Lower lobe of right lung (tissue), 2 donors: ENCODE data around the gene RFNG. TPM values are rescaled to one million over a fixed set of nuclear protein-coding genes. Genes with fewer than 3 reads are reported as not detected.
A peak's percentile ranks its signal among the peaks of the same experiment; 100 is the strongest.

Experiments used
- ATAC-seq, 2 donors: fragments of 200-7000 bp; cut with Tn5 transposase; one replicate each; pipeline ENCODE4 v1.9.1; 2020 to 2022; ENCODE audit warnings: mild to moderate bottlenecking in 2 of 2, moderate library complexity in 2 of 2
- DNase-seq: peaks from one replicate; pipeline ENCODE4 v3.0.0-alpha.2; 2020
- H3K27ac ChIP-seq: fragments of 200-600 bp; one replicate; pipeline ENCODE4 v1.8.0; 2022
- H3K27me3 ChIP-seq: fragments of 200-600 bp; one replicate; pipeline ENCODE4 v1.8.0; 2022; ENCODE audit warnings: low read depth
- H3K36me3 ChIP-seq: fragments of 200-600 bp; one replicate; pipeline ENCODE4 v1.8.0; 2022; ENCODE audit warnings: mild to moderate bottlenecking
- H3K4me1 ChIP-seq: fragments of 200-600 bp; one replicate; pipeline ENCODE4 v1.8.0; 2022
- H3K4me3 ChIP-seq: fragments of 200-600 bp; one replicate; pipeline ENCODE4 v1.8.0; 2022; ENCODE audit warnings: mild to moderate bottlenecking
- H3K9me3 ChIP-seq: fragments of 200-600 bp; one replicate; pipeline ENCODE4 v1.8.0; 2022
- intact Hi-C: fragments of 100-400 bp; cut with DNase I; formaldehyde crosslinking; loops from one replicate; pipeline ENCODE4 v1.11.0; 2022
- total RNA-seq: library from RNA; stranded (reverse); fragmentation: NEBNext Ultra II Directional; extraction: Animal tissue kit (Norgen Biotek cat#: 25700); gene quantifications from one replicate; pipeline ENCODE4 v1.2.1, GENCODE V29; 2021
- TF ChIP-seq, protein P1 (sequence below): fragments of 200-600 bp; IDR thresholded peaks from one replicate; pipeline ENCODE4 v1.8.0; 2022; ENCODE audit warnings: antibody characterized with exemption, mild to moderate bottlenecking
- donor health status: DM: no; HTN: yes; CAD: no; lungs with severe emphysema.

The RFNG gene
- total RNA-seq, 1 donor from 2014 or later = 35.1 TPM

DNA sequence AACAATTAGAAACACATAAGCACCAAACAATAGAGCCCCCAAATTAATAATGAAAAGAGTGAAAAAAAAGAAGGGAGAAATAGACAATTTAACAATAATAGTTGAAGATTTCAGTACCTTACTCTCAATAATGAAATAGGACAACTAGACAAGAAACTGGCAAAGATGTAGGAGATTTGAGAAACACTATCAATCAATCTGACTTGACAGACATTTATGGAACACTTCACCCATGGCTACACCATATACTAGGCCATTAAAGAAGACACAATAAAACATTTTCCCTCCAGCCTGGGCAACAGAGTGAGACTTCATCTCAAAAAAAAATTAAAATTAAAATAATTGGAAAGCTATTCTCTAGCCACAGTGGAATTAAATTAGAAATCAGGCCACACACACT is 19.0 kb upstream of the RFNG start:
- Histone ChIP-seq H3K36me3 (no peaks in the 10 kb centered on the region), H3K4me1 (peaks cover 7% of the 10 kb centered on the region), H3K27me3 (no peaks in the 10 kb centered on the region), H3K9me3 (no peaks in the 10 kb centered on the region), H3K27ac (no peak overlapping the region), H3K4me3 (no peak overlapping the region)
- intact Hi-C loops = no loop called here
- TF ChIP-seq, protein P1, sequence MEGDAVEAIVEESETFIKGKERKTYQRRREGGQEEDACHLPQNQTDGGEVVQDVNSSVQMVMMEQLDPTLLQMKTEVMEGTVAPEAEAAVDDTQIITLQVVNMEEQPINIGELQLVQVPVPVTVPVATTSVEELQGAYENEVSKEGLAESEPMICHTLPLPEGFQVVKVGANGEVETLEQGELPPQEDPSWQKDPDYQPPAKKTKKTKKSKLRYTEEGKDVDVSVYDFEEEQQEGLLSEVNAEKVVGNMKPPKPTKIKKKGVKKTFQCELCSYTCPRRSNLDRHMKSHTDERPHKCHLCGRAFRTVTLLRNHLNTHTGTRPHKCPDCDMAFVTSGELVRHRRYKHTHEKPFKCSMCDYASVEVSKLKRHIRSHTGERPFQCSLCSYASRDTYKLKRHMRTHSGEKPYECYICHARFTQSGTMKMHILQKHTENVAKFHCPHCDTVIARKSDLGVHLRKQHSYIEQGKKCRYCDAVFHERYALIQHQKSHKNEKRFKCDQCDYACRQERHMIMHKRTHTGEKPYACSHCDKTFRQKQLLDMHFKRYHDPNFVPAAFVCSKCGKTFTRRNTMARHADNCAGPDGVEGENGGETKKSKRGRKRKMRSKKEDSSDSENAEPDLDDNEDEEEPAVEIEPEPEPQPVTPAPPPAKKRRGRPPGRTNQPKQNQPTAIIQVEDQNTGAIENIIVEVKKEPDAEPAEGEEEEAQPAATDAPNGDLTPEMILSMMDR = no peak
- ATAC-seq (no peak), DNase-seq (no peak)

DNA sequence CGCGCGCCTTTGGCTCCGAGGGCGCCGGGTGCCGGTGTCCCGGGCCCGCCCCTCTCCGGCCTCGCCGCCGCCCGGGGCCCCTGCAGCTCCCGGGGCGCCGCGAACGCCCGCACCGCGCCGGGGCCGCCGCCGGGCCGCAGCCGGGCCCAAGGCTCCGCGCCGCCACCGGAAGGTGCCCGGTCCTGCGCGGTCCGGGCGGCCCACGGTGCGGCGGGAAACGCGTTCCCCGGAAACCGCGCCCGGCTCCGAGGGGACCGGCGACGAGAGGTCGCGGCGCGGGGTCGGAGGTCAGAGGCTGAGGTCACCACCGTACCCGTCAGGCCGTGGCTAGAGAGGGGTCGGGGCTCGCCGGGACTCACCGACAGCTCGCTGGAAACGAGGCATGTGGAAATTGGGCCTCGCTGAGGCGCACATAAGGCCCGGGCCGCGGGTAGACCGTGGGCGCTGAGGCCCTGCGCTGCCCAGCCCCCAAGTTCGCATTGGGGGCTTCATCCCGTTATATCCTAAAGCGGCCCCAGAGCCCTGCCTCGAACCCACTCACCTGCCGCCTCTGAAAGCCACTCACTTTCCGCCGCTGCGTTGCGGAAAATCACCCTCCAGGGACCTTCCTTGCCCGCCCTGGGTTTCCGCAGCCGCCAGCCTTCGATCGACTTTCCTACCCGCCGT is 14.2 kb upstream of the RFNG start, which contains the start of gene DUS1L:
DUS1L (minus strand) TSS at position 167 of the 666 bp plus-strand sequence. CDS start 745 bp downstream, outside the sequence.
- DNase-seq (peak; percentile 79), ATAC-seq (peak; percentile 88 to 90)
- intact Hi-C loops = no loop called here
- peak within 1 kb of the TSS; percentile 94 for H3K4me3 ChIP-seq
- peak within 1 kb of the TSS; percentile 94 for H3K27ac ChIP-seq
- H3K9me3 ChIP-seq = no peaks in the 10 kb centered on the region
- H3K27me3 ChIP-seq = no peaks in the 10 kb centered on the region
- peaks cover 26% of the 10 kb centered on the region for H3K4me1 ChIP-seq
- TF ChIP-seq, protein P1 = no peak
- H3K36me3 ChIP-seq = peaks cover 29% of the 10 kb centered on the region

DNA sequence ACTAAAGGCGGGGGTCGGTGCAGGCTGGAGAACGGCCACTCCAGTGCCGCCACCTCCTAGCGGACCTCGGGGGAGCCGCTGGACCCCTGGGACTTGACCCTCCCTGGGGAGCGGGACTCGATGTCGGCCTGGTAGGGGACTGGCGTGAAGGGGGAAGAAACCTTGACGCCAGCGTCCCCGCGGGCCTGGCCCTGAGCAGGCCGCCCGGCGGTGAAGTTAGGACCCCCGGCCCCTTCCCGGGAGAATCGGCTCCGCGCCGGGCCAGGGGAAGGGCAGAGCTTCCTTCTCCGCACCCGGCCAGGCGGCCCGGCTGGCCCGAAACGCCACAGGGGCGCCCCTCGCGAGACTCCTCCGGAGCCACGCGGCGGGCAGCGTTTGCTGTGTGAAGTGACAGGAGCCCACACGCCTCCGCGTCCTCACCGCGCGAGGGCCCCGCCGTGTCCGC is 13.6 kb upstream of the RFNG start:
- H3K4me1 ChIP-seq = peaks cover 26% of the 10 kb centered on the region
- intact Hi-C loops = no loop called here
- TF ChIP-seq, protein P1 = no peak
- no peaks in the 10 kb centered on the region for H3K27me3 ChIP-seq
- peak; percentile 8 to 35 for ATAC-seq
- H3K9me3 ChIP-seq = no peaks in the 10 kb centered on the region
- H3K27ac ChIP-seq = peak overlapping the region; percentile 94
- no peak for DNase-seq
- peak overlapping the region; percentile 94 for H3K4me3 ChIP-seq
- H3K36me3 ChIP-seq = peaks cover 35% of the 10 kb centered on the region

DNA sequence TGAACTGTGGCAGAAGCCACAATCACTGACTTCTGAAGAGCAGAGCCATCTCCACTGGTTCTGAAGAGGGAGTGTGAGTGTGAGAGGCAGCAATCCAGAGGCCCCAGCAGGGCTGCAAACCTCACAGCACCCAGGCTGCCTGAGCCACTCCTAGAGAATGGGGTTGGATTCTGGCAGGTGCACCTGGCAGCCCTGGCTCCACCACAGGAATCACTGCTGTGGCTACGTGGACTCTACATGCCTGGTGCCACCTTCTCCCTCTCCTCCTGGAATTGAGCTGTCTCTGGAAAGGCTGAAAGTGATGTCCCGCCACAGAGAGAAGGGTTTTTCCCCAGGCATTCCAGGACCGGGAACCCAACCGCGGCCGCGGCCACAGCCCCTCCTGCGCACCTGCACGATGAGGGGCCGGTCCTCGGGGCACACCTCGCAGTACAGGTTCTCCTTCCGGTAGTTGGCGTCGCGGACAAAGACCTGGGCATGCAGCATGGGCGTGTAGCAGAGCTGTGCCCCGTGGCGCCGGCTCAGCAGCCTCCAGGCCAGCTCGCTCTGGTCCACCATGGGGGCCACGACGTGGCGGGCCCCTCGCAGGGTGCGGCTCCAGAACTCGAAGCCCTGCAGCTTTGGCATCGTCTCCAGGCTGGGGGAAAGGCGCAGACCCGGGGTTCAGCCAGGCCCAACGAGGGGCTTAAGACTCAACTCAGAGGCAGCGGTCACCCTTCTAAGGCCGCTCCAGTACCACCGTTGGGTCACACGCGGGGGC is 13.0 kb upstream of the RFNG start:
- intact Hi-C loops = no loop called here
- Histone ChIP-seq H3K4me1 (peaks cover 26% of the 10 kb centered on the region), H3K27ac (peak overlapping the region; percentile 94), H3K36me3 (peaks cover 41% of the 10 kb centered on the region), H3K4me3 (peak overlapping the region; percentile 94), H3K27me3 (no peaks in the 10 kb centered on the region), H3K9me3 (no peaks in the 10 kb centered on the region)
- peak; percentile 45 to 49 for ATAC-seq
- no peak for DNase-seq
- TF ChIP-seq, protein P1 = no peak

DNA sequence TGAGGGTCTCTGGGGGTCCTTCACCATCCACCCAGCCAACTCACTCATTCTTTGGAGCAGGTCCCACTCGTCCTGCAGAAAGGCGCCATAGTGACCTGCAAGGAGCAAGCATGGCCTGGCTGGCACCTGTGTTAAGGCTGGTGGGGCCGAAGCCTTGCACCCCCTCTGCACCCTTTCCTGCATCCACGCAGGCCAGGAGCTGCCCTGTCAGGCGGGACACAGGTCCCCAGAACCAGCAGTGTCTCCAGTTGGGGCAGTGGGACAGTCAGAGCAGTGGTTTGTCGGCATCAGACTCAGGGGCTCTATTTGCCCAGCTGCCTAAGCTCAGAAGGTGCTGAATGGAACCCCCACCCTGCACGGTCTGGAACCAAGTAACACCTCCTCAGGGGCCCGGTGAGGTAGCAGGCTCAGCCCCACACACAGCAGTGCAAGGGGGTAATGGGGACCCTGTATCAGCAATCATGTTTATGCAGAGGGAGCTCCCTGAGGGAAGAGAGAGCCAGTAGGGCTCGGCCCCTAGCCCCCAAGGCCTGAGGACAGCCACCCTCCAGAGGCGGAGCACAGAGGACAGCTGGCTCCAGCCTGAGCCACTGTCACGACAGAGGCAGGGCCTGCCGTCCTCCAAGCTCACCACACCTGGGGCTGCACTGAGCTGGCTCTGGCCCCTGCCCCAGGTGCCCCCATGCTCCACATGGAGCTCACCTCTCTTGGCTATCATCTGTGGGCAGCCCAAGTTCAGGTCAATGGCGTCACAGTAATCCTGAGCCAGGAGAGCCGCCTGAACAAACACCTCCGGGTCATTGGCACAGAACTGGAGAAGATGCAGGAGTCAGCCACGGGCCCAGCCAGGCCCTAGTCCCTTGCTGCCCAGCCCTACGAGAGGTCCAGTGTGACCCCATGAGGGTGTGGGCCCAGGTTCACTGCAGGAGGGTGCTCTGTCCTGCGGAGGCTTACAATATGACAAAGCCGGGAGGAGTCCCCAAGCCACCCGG is 12.1 kb upstream of the RFNG start:
- ATAC-seq (no peak), DNase-seq (no peak)
- intact Hi-C loops = no loop called here
- Histone ChIP-seq H3K27me3 (no peaks in the 10 kb centered on the region), H3K36me3 (peaks cover 50% of the 10 kb centered on the region), H3K27ac (no peak overlapping the region), H3K4me3 (no peak overlapping the region), H3K4me1 (peaks cover 26% of the 10 kb centered on the region), H3K9me3 (no peaks in the 10 kb centered on the region)
- TF ChIP-seq, protein P1 = no peak
